Measurements from ENCODE around the gene CP.

DNA sequence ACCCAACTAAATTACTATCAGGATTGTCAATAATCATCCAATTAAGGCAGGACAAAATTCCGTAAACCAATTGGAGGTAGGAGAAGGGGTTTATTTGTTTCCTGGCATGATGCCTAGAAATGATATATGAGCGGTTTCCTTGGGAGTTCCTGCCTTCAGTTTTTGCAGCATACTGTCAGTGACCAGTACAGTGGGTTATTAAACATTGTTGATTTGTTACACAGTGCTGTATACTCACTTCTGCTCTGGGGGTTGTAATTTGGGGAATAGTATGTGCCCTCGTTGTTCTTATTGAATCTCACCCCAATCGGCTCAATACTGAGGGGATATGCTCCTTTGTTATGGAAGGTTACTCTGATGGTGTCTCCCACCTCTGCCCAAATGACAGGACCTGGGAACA, 22.2 kb downstream of the CP start:
- TF ChIP-seq CTCF (IDR thresholded peaks at IDR 0.05): no peak
- no peak for TF ChIP-seq POLR2A (IDR thresholded peaks at IDR 0.05)
